A204.1 (cell line): Measurements from ENCODE around the gene PTH2R.
A peak's percentile ranks its signal among the peaks of the same experiment; 100 is the strongest.
"Not testable (repeated sequence)": the region's sequence is repeated elsewhere in the genome, so short reads cannot be mapped to it uniquely, and the experiment has no call there.

Experiments
- FAIRE-seq: peaks from 2 replicates; lab custom pipeline; 2012; peaks lifted over from hg19 to GRCh38; lab: Jason Lieb, UNC

Gene PTH2R, protein sequence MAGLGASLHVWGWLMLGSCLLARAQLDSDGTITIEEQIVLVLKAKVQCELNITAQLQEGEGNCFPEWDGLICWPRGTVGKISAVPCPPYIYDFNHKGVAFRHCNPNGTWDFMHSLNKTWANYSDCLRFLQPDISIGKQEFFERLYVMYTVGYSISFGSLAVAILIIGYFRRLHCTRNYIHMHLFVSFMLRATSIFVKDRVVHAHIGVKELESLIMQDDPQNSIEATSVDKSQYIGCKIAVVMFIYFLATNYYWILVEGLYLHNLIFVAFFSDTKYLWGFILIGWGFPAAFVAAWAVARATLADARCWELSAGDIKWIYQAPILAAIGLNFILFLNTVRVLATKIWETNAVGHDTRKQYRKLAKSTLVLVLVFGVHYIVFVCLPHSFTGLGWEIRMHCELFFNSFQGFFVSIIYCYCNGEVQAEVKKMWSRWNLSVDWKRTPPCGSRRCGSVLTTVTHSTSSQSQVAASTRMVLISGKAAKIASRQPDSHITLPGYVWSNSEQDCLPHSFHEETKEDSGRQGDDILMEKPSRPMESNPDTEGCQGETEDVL

DNA sequence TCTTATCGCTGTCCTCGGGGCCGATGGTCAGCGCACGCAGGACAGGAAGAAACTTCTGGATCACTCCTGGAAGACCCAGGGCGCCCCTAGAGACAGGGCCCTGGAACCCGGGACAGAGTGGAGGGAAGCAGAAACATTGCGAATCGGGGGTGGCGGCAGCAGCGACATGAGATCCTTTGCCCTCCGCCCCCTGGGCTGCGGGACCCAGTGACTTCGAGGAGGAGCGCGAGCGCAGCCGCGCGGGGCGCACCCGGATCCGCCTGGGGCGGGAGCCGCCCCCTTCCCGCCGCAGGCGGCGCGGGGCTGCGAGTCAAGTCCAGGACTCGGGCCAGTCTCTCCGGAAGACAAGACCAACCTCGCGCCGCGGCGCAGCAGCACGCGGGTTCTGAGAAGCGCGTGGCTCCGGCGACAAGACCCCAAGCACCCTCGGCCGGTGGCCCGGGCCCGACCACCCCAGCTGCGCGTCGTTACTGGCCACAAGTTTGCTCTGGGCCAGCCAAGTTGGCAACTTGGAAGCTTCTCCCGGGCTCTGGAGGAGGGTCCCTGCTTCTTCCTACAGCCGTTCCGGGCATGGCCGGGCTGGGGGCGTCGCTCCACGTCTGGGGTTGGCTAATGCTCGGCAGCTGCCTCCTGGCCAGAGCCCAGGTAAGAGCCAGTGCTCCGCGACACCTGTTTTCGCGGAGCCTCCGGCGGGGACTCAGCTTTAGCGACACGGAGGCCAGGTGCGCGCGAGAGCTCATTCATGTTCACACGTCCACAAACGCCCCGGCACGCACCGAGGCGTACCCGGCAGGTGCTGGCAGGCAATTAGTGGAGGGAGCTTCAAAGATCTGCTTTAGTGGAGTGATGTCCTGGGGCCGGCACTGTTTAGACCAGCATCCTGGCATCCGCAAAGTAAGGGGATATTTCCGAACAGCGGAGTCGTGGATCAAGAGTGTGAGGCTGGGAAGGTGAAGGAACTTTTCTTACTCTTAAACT, at the start of gene PTH2R:
Gene PTH2R (plus strand): TSS at position 319 of the 978 bp plus-strand sequence. CDS start 252 bp downstream, at position 571.
- no peak for FAIRE-seq

DNA sequence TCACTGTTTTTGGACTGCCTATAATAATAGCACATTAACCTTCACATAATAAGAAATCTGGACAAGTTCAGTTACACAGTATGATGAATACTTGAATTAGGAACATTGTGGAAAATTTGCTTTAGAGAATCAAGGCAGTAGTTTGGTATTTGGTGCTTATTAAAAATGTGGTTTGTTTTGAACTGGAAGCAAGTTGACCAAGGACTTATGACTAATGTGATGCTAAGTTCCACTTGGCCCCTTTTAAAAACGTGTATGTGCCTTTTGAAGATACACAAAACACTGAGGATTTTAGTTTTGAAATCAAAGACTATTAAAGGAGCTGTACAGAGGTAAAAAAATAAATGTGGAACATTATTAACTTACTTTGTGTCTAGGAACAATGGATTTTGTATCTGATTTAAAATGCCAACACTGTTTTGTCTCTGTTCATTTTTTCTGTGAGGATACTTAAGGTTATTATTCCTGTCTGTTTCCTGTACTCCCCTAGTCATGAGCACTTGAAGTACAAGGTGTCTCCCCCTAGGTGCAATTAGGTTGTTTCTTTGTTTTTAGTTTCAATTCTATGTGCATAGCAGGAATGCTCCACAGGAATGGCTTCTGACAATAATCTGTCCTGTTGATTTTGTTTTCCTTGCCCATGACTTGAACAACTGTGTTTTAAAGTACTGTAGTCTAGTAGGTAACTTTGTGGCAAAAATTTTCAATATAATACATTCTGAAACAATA, 49.6 kb upstream of the PTH2R start:
- FAIRE-seq: no peak

DNA sequence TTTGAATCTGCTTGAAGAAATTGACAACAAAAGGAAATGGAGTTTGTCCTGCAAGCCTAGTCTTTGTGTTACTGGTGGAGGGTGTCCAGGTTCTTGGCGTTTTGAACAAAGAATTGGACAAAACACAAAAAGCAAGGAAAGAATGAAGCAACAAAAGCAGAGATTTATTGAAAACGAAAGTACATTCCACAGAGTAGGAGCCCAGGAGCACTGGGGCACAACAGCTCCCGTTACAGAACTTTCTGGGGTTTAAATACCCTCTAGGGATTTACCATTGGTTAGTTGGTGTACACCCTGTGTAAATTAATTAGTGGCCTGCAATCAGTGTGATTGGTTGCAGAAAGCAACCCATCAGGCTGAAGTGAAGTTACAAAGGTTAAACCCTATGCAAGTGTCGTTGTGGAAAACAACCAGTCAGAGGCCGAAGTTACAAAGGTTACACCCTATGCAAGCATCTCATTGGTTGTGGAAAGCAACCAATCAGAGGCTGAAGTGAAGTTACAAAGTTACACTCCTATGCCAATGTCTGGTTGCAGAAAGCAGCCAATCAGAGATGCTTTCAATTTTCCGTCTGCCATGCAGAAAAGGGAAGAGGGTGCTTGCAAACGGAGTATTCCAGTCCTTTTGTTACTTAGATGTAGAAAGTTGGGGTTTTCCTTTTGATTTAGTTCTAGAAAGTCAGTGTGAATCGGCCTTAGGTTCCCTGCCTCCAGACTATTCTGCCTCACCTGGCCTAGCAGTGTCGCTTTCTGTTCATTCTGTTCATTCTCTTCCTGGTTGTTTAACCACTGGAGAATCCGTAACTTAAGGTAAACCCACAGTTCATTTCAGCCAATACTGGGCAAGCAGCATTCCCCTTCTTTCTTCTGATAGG, 47.6 kb upstream of the PTH2R start:
- FAIRE-seq: no peak

DNA sequence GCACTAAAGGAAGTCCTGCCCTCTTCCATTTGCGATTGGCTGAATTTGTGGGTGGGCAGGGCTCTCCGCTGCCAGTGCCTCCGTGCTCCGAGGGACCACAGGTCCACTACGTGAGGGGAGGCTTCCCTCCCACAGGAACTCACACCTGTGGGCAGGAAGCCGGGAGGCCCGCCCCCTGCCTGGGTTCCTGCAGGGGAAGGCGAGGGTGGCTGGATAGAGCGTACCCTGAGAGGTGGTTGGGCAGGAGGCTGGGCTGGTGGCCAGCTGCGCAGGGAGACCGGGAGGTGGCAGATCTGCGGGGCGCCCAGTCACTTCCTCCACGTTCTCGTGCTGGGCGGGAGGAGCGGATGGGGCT, 47.0 kb upstream of the PTH2R start:
- no peak for FAIRE-seq

DNA sequence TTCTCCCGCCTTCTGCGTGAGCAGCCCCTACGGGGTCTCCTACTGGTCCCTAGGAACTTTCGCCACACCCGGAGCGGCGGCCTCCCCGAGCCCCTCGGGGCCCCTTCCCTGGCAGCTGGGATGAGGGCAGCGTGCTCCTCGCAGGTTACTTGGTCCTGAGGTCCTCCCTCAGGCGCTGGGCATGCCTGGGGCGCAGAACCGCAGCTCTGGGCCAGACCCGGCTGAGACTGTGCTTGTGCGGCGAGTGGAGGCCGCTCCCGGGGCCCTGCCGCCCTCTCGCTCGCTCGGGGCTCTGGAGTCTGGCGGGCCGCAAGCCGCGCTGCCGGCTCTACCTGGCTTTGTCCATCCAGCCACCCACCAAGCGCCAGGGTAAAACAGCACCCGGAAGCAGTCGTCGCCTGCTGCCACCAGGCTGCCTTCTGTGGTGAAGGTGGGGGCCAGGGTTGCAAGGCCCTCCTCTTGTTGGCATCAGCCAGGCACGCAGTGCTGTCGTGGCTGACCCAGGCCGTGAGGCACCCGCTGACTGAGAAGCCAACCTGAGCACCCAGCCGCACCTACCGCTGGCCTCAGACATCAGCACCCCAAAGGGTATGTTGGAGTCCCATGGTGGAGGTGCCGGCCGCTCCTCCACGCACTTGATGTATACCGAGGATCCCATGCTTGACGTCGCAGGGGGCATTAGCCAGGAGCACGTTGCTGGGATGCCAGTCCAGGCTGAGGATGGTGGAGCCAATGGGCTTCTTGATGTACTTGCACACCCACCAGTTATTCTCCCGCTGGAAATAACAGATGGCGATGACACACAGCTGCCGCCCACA, 46.1 kb upstream of the PTH2R start:
- FAIRE-seq: no peak

DNA sequence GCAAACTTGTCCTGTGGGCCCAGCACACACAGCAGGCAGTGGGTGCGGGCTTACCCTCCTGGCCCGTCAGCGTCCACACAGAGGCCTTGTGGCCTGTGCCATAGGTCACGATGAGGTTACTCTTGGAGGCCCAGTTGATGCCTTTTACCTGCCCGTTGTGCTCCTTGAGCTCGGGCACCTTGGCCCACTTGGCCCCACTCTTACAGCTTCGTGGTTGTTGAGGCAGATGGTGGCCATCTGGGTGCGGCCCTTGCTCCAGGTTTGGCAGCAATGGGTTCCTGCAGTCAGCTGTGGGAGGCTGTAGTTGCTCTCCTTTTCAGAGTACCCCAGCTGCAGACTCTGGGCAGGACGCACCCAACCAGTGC, 45.5 kb upstream of the PTH2R start:
- no peak for FAIRE-seq

DNA sequence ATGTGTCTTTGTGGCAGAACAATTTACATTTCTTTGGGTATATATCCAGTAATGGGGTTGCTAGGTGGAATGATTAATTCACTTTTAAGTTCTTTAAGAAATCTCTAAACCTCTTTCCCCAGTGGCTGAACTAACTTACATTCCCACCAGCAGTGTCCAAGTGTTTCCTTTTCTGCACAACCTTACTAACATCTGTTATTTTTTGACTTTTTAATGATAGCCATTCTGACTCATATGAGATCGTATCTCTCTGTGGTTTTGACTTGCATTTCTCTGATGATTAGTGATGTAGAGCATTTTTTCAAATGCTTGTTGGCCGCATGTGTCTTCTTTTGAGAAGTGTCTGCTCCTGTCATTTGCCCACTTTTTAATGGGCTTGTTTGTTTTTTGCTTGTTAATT, 43.1 kb upstream of the PTH2R start:
- FAIRE-seq: no peak

DNA sequence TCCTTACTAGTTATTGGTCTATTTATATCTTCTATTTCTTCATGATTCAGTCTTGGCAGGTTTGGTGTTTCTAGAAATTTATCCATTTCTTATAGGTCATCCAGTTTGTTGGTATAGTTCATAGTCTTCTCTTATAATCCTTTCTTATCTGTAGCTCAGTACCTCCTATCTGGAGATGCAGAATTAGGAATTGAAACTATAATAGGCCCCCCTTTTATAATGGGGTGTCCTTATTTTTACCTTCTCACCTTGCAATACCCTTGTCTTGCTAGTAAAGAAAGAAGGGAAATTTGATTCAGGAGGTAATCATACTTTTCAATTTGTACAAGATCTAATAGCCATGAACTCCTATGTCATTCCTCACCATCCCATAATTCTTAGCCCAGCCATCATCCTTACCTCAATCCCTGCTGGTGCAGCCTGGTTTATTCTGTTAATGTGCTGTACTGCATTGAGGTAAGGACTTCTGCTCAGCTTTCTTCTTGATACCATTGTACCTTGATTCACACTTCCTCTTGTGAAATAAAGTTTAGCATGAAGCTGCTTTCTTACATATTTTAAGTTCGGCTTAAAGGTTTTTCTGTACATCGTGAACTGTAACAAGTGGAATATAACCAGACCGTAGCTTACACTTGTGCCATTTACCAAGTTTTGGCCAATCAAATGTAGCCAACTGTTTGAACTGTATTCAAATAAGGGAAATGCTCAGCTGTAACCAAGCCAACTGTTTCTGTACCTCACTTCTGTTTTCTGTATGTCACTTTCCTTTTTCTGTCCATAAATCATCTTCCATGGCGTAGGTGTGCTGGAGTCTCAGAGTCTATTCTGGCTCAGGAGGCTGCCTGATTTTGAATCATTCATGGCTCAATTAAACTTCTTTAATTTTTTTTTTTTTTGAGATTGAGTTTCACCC, 40.1 kb upstream of the PTH2R start:
- no peak for FAIRE-seq

DNA sequence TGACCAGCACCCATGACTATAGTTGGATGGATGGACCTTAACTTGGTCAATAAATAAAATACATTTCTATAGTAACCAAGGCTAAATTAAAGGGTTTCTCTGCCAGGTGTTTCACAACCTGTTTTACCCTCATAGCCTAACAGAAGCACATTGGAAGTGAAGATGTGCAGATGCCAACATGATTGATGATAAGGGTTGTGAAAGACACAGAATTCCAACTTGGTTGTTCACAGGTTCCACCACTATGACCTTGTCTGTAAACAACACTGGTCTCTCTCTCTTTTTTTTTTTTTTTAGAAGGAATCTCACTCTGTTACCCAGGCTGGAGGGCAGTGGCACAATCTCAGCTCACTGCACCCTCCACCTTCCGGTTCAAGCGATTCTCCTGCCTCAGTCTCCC, 37.5 kb upstream of the PTH2R start:
- FAIRE-seq: no peak

DNA sequence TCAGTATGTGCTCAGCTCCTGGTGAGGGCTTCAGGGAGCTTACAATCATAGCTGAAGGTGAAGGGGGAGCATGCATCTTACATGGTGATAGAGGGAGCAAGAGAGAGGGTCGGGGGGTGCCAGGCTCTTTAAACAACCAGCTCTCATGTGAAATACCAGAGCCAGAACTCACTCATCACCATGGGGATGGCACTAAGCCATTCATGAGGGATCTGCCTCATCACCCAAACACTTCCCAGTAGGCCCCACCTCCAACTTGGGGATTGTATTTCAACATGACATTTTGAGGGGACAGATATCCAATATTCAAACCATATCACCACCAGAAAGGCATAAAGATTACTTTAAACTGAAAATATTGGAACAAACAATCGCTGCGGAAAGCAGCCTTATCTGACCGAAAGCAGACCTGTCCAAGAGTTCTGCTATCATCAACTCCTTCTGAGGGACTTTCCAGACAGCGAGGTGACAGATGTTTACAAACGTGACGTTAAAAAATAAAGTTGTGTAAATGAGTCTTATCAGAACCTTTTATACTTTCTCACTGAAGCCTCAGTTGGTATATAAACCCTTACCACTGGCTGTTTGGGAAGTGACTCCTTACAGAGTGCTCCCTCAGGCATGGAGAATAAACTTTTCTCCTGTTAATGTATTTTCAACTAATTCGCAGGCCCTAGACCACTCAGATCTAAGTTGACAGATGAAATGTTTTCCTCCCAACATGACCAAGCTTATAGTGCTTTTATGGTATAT, 35.5 kb upstream of the PTH2R start:
- no peak for FAIRE-seq

DNA sequence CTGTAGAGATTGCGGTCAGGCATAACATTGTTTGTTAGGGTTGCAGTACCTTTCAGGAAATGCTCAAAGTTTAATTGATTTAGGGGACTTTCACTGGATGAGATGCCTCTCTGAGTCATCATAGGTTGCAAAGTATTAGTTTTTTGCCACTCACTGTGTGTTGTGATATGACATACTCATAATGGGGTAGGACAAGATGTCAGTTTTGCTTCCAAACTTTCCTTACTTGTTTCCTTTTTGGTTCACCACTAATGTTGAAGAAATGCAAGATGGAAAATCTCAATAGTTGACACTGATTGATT, 35.0 kb upstream of the PTH2R start:
- FAIRE-seq: no peak

DNA sequence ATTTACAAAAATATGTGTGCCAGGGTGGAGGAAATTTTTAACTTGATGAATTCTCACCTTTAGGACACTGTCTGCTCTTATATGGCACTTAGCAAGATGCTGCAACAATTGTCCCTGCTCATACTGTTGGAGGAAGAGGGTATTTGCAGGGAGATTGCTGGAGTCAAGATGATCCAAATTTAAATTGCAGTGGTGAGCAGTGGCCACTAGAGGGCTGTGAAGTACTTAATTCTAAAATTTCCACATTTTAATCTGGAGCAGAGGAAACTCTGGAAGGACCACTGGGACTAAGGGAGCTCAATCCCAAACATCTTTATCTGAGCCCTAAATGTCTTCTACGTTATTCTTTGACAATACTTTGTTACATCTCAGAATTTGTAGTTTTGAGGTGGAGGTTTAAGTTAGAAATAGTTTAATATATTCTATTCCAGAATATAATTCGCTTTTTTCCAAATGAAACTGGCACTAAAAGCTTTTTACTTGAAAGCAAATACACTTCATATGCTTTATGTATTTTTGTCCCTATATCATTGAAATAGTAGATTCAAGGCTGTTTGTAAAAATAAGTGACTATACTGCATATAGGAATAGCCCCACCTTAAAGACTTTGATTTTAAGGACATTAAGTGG, 33.0 kb upstream of the PTH2R start:
- peak; percentile 79 for FAIRE-seq

DNA sequence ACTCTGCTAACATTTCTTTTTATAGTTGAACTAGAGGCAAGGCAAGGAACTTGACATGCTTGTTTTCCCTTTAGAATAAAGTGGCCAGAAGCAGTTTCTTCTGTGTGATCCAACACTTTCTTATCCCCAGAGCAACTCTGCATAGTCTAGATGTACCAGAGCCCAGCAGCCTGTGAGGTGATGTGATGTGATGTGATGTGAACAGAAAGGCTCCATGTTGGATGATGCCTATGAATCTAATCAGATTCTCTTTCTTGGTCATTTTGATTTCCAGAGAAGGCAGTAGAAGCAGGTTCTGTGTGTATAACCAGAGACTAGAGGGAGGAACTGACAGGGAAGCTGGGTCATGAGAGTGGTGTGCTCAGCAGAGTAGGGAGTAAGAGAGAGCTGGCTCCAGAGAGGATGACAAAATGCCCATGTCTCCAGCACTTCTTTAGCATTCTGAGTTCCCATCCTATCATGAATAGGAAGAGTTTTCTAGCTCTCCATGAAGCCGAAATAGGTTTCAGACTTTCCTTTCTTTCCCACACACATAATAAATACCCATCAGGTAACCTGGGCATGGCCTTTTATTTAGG, 31.0 kb upstream of the PTH2R start:
- FAIRE-seq: no peak

DNA sequence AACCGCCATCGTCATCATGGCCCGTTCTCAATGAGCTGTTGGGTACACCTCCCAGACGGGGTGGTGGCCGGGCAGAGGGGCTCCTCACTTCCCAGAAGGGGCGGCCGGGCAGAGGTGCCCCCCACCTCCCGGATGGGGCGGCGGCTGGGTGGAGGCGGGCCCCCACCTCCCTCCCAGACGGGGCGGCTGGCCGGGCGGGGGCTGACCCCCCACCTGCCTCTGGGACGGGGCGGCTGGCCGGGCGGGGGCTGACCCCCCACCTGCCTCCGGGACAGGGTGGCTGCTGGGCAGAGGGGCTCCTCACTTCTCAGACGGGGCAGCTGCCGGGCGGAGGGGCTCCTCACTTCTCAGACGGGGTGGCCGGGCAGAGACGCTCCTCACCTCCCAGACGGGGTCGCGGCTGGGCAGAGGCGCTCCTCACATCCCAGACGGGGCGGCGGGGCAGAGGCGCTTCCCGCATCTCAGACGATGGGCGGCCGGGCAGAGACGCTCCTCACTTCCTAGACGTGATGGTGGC, 29.2 kb upstream of the PTH2R start:
- FAIRE-seq: not testable (repeated sequence)

DNA sequence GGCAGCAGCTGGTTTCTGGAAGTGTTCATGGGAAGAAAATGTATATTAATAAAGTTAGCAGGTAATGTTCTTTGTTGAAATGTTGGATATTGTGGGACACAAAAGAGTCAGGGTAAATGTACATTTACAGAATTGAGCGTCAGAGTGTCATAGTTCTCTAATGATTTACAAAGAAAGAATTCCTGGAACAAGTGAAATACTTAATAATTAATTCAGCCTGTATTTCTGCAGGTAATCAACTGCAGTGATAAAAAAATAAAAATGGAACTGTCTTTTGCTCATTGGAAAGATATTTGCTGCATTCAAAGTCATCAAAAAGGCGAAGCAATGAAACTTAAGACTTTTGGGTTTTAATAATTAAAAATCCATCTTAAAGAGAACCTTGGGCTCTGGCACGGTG, 27.4 kb upstream of the PTH2R start:
- no peak for FAIRE-seq

DNA sequence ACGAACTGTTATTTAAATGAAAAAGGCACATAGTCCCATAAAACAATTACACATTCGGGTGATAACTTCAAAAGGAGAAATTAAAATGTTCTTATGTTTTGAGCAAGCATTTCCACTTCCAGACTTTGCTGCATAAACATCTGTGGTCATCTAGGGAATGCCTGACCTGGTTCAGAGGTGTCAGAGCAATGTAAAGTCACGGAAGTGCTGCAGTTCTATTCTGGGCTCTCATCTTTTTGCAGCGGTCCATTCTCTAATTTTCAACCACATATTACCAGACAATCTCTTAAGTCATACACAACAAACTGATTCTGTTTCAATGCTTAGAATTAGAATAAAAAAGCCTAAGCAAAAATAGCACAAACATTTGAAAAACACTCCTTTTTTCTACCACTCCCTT, 22.0 kb upstream of the PTH2R start:
- no peak for FAIRE-seq

DNA sequence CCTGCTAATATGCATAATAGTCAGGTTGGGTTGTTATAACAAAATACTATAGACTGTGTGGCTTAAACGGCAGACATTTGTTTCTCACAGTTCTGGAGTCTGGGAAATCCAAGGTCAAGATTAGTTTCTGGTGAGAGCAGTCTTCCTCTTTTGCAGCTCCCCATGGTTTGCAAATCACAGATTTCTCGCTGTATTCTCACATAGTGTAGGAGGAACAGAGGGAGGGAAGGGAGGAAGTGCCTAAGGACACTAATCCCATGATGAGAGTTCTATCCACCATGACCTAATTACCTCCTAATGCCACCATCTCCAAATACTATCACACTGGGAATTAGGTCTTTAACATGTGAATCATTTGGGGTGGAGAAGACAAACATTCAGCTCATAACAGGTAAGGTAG, 20.1 kb upstream of the PTH2R start:
- no peak for FAIRE-seq

DNA sequence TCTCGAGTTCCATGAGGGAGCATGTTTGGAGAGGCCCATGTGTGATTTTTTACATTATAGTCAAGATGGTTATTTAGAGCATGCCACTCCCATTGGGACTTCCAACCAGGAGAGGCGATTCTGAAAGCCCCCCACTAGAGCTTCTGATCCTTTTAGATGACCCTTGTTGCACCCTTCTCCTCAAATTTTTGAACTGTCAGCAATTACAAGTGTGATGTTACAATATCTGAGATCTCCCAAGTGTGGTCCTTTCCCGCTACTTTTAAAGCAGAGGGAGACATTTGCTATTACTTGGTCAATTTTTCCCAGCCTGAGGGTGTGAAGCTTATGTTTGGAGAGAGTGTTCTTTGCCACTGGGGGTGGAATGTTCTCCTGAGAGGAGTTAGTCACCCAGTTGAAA, 16.7 kb upstream of the PTH2R start:
- no peak for FAIRE-seq
